GM12864 (cell line): ENCODE data around the gene KDM4C.

Experiments
- DNase-seq: peaks from one replicate; pipeline ENCODE4 v3.0.0-alpha.2; 2011; ENCODE audit warnings: low read depth
- H3K4me3 ChIP-seq: 2 replicates; pipeline ENCODE4 v1.5.1; 2011; ENCODE audit warnings: mild to moderate bottlenecking, low read depth, low read length, control low read depth
- CTCF ChIP-seq: IDR thresholded peaks from 2 replicates; pipeline ENCODE4 v1.5.1; 2011; ENCODE audit warnings: low read depth, mild to moderate bottlenecking, moderate library complexity, low read length, control low read depth, inconsistent platforms; ENCODE audit errors: missing control alignments

KDM4C gene

GRCh38 chr9:7209990-7210389 lies 452.2 kb downstream of the KDM4C start:
- DNase-seq: no peak
- TF ChIP-seq CTCF: no peak

GRCh38 chr9:7210854-7211637 lies 453.3 kb downstream of the KDM4C start:
- no peak for DNase-seq
- TF ChIP-seq CTCF: no peak
- no peak overlapping the region for H3K4me3 ChIP-seq

More at GRCh38 chr9:7209990-7210389, 452.2 kb downstream of the KDM4C start:
- H3K4me3 ChIP-seq: no peak overlapping the region

- TF ChIP-seq CTCF: no peak
- DNase-seq: no peak
- no peak overlapping the region for H3K4me3 ChIP-seq
Observed at GRCh38 chr9:7211657-7212056, 453.9 kb downstream of the KDM4C start.

- no peak overlapping the region for H3K4me3 ChIP-seq
- DNase-seq: no peak
- TF ChIP-seq CTCF: no peak
Observed at GRCh38 chr9:7212101-7212500, 454.3 kb downstream of the KDM4C start.

GRCh38 chr9:7216004-7216841 lies 458.4 kb downstream of the KDM4C start:
- no peak for DNase-seq
- H3K4me3 ChIP-seq: no peak overlapping the region
- no peak for TF ChIP-seq CTCF

GRCh38 chr9:7223981-7224380 lies 466.2 kb downstream of the KDM4C start:
- no peak for TF ChIP-seq CTCF

More at GRCh38 chr9:7223981-7224380, 466.2 kb downstream of the KDM4C start:
- no peak for DNase-seq
- no peak overlapping the region for H3K4me3 ChIP-seq
